A549 treated with DMSO at 1 μM for 4 hours (cell line): ENCODE results near the gene STRADA. TPM values are rescaled to one million over a fixed set of nuclear protein-coding genes. Genes with fewer than 3 reads are reported as not detected.

Experiments used
- total RNA-seq: library from RNA; stranded (reverse); fragments of 200-300 nt; extraction: Qiagen RNA extraction; gene quantifications from 5 replicates; pipeline ENCODE4 v1.2.3, GENCODE V29; 2022; ENCODE audit warnings: low read depth

Gene STRADA
- total RNA-seq = 24.9 to 30.7 TPM (median 27.0 TPM) in 5 replicates

GRCh38 chr17:63741408-63742173, at the start of gene STRADA:
STRADA (minus strand) TSS chr17:63741799; CDS start chr17:63728369, 13,430 bp downstream.

GRCh38 chr17:63774141-63774968, 32.8 kb upstream of the STRADA start, which contains the start of gene DDX42:
DDX42 (plus strand) TSS chr17:63774170; CDS start chr17:63787050, 12,880 bp downstream.

GRCh38 chr17:63773272-63774140, 31.9 kb upstream of the STRADA start, which contains the start of gene CCDC47:
CCDC47 (minus strand) TSS chr17:63773597; CDS start chr17:63766175, 7,422 bp downstream.

GRCh38 chr17:63699638-63700527, 41.7 kb downstream of the STRADA start, which contains the start of gene LIMD2:
LIMD2 (minus strand) TSS chr17:63700125; CDS start chr17:63699298, 827 bp downstream.

Other genes starting within 250 kb of the STRADA start
- gene KCNH6, start 218.4 kb downstream of the STRADA start, total RNA-seq = not detected in 5 replicates
- 49.5 to 66.7 TPM (median 62.2 TPM) in 5 replicates for gene DCAF7, start 191.3 kb downstream of the STRADA start, total RNA-seq
- gene TACO1, start 140.9 kb downstream of the STRADA start, total RNA-seq = 51.3 to 56.5 TPM (median 54.4 TPM) in 5 replicates
- 13.5 to 19.5 TPM (median 16.3 TPM) in 5 replicates for gene MAP3K3, start 119.4 kb downstream of the STRADA start, total RNA-seq
- 9.6 to 12.7 TPM (median 11.0 TPM) in 5 replicates for gene LIMD2, start 41.7 kb downstream of the STRADA start, total RNA-seq
- 99.5 to 128 TPM (median 109 TPM) in 5 replicates for gene CCDC47, start 31.8 kb upstream of the STRADA start, total RNA-seq
- gene DDX42, start 32.4 kb upstream of the STRADA start, total RNA-seq = 94.9 to 104 TPM (median 99.5 TPM) in 5 replicates
- 212 to 238 TPM (median 224 TPM) in 5 replicates for gene PSMC5, start 85.6 kb upstream of the STRADA start, total RNA-seq
- gene FTSJ3, start 85.9 kb upstream of the STRADA start, total RNA-seq = 58.9 to 69.1 TPM (median 61.6 TPM) in 5 replicates
- 50.3 to 66.7 TPM (median 60.9 TPM) in 5 replicates for gene SMARCD2, start 100.9 kb upstream of the STRADA start, total RNA-seq
- not detected in 5 replicates for gene CSH2, start 131.9 kb upstream of the STRADA start, total RNA-seq
- not detected in 5 replicates for gene GH2, start 140.1 kb upstream of the STRADA start, total RNA-seq
- not detected in 5 replicates for gene CSH1, start 154.8 kb upstream of the STRADA start, total RNA-seq
- gene CSHL1, start 169.5 kb upstream of the STRADA start, total RNA-seq = not detected in 5 replicates
- not detected in 5 replicates for gene GH1, start 177.0 kb upstream of the STRADA start, total RNA-seq
- 0.08 to 0.18 TPM (median 0.13 TPM) in 3 of 5 replicates, not detected in the others for gene CD79B, start 190.5 kb upstream of the STRADA start, total RNA-seq
- gene SCN4A, start 231.1 kb upstream of the STRADA start, total RNA-seq = 0.04 to 0.15 TPM (median 0.07 TPM) in 4 of 5 replicates, not detected in the other